ENCODE results near the gene STK17B.

DNA sequence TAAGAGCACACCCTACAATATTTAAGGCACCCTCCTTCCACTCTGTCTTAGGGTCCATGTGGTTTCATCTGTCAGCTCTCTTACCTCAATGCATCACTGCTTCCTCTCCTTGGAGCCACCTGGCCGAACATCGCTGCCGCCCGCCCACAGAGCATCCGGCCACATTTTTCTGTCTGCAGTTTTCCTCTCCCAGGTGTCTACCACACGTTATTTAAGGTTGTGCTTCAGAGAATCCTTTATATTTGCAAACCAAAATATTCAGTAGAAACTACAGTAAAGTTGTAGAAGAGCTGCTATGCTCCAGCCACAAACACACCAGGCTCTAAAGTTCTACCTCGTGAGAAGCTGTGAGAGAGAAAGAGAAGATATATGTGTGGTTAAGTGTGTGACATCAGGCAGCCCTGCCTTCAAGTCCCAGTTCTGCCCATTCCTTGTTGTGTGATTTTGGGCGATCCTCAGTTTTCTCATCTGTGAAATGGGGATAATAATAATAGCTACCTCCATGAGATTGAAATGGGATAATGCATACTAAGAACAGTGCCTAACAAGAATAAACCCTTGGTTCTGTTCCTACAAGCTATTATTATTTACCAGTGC is 4.9 kb upstream of the STK17B start:
- TF ChIP-seq EZH2 (IDR thresholded peaks at IDR 0.05; ENCODE audit: borderline replicate concordance, control insufficient read depth, low read depth, low read length) = no peak
- no peak for TF ChIP-seq ESRRA (IDR thresholded peaks at IDR 0.05; ENCODE audit: low read length)
- TF ChIP-seq, protein P1, sequence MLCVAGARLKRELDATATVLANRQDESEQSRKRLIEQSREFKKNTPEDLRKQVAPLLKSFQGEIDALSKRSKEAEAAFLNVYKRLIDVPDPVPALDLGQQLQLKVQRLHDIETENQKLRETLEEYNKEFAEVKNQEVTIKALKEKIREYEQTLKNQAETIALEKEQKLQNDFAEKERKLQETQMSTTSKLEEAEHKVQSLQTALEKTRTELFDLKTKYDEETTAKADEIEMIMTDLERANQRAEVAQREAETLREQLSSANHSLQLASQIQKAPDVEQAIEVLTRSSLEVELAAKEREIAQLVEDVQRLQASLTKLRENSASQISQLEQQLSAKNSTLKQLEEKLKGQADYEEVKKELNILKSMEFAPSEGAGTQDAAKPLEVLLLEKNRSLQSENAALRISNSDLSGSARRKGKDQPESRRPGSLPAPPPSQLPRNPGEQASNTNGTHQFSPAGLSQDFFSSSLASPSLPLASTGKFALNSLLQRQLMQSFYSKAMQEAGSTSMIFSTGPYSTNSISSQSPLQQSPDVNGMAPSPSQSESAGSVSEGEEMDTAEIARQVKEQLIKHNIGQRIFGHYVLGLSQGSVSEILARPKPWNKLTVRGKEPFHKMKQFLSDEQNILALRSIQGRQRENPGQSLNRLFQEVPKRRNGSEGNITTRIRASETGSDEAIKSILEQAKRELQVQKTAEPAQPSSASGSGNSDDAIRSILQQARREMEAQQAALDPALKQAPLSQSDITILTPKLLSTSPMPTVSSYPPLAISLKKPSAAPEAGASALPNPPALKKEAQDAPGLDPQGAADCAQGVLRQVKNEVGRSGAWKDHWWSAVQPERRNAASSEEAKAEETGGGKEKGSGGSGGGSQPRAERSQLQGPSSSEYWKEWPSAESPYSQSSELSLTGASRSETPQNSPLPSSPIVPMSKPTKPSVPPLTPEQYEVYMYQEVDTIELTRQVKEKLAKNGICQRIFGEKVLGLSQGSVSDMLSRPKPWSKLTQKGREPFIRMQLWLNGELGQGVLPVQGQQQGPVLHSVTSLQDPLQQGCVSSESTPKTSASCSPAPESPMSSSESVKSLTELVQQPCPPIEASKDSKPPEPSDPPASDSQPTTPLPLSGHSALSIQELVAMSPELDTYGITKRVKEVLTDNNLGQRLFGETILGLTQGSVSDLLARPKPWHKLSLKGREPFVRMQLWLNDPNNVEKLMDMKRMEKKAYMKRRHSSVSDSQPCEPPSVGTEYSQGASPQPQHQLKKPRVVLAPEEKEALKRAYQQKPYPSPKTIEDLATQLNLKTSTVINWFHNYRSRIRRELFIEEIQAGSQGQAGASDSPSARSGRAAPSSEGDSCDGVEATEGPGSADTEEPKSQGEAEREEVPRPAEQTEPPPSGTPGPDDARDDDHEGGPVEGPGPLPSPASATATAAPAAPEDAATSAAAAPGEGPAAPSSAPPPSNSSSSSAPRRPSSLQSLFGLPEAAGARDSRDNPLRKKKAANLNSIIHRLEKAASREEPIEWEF (IDR thresholded peaks at IDR 0.05; ENCODE audit: insufficient replicate concordance, low read depth, low read length) = no peak

All from GM12878 (cell line).